ENCODE data around the gene SEC61A1.

The SEC61A1 gene

GRCh38 chr3:128060473-128061381 lies 8.5 kb downstream of the SEC61A1 start:
- DNase-seq: no peak

- DNase-seq: no peak
These were observed 10.0 kb downstream of the SEC61A1 start for GRCh38 chr3:128062033-128062745.

- DNase-seq: no peak
These were observed 11.6 kb downstream of the SEC61A1 start for GRCh38 chr3:128063865-128064264.

- no peak for DNase-seq
These were observed 12.7 kb downstream of the SEC61A1 start for GRCh38 chr3:128064962-128065361.

- DNase-seq: no peak
These were observed 13.9 kb downstream of the SEC61A1 start for GRCh38 chr3:128066114-128066513.

- no peak for DNase-seq
These were observed 14.4 kb downstream of the SEC61A1 start for GRCh38 chr3:128066676-128067075.

- no peak for DNase-seq
These were observed 15.3 kb downstream of the SEC61A1 start for GRCh38 chr3:128067489-128067888.

- no peak for DNase-seq
These were observed 16.0 kb downstream of the SEC61A1 start for GRCh38 chr3:128068156-128068620.

- DNase-seq: no peak
These were observed 17.0 kb downstream of the SEC61A1 start for GRCh38 chr3:128069271-128069670.

GRCh38 chr3:128070898-128071591 lies 18.8 kb downstream of the SEC61A1 start:
- DNase-seq: no peak

GRCh38 chr3:128071771-128072453 lies 19.7 kb downstream of the SEC61A1 start:
- no peak for DNase-seq

- no peak for DNase-seq
These were observed 20.4 kb downstream of the SEC61A1 start for GRCh38 chr3:128072454-128073184.

GRCh38 chr3:128073185-128073725 lies 21.0 kb downstream of the SEC61A1 start:
- no peak for DNase-seq

- DNase-seq: no peak
These were observed 21.6 kb downstream of the SEC61A1 start for GRCh38 chr3:128073807-128074206.

- DNase-seq: no peak
These were observed 22.7 kb downstream of the SEC61A1 start for GRCh38 chr3:128074851-128075521.

GRCh38 chr3:128075522-128076482 lies 23.6 kb downstream of the SEC61A1 start:
- DNase-seq: peak; percentile 51

GRCh38 chr3:128076483-128077201 lies 24.4 kb downstream of the SEC61A1 start:
- peak; percentile 9 for DNase-seq

- no peak for DNase-seq
These were observed 25.0 kb downstream of the SEC61A1 start for GRCh38 chr3:128077202-128077624.

GRCh38 chr3:128077665-128078064 lies 25.4 kb downstream of the SEC61A1 start:
- no peak for DNase-seq

All from DMS79 treated with DMSO at 0.1 percent for 48 hours (cell line).